Activated naive CD8-positive, alpha-beta T cell treated with anti-CD3 and anti-CD28 coated beads, Interleukin-2, amount 50 U/mL, for 24 hours (primary cell): Measurements from ENCODE around the gene HIP1R.
"Not testable (repeated sequence)": the region's sequence is repeated elsewhere in the genome, so short reads cannot be mapped to it uniquely, and the experiment has no call there.

Experiments
- ATAC-seq: fragments of 150-1000 bp; cut with Tn5 transposase; one replicate; pipeline ENCODE4 v1.10.0; 2021
- DNase-seq: peaks from one replicate; pipeline ENCODE4 v3.0.0; 2021
- H3K27ac Mint-ChIP-seq: one replicate; pipeline ENCODE4 v1.8.0; 2021; ENCODE audit warnings: mild to moderate bottlenecking, mixed read lengths
- H3K27me3 Mint-ChIP-seq: one replicate; pipeline ENCODE4 v1.8.0; 2021; ENCODE audit warnings: mixed read lengths
- H3K36me3 Mint-ChIP-seq: one replicate; pipeline ENCODE4 v1.8.0; 2021; ENCODE audit warnings: low read depth, mixed read lengths
- H3K4me1 Mint-ChIP-seq: one replicate; pipeline ENCODE4 v1.8.0; 2021; ENCODE audit warnings: mixed read lengths
- H3K4me3 Mint-ChIP-seq: one replicate; pipeline ENCODE4 v1.8.0; 2021; ENCODE audit warnings: mild to moderate bottlenecking, moderate library complexity, mixed read lengths
- H3K9me3 Mint-ChIP-seq: one replicate; pipeline ENCODE4 v1.8.0; 2021; ENCODE audit warnings: mixed read lengths

The HIP1R gene

GRCh38 chr12:122834921-122835749 is at the start of gene HIP1R:
Gene HIP1R (plus strand): TSS chr12:122835457. CDS start chr12:122835551, 94 bp downstream.
- Mint-ChIP-seq H3K27ac (peak within 1 kb of the TSS; percentile 91), H3K9me3 (no peaks in the 10 kb centered on the region), H3K4me3 (peak within 1 kb of the TSS; percentile 89), H3K27me3 (peaks cover 6% of the 10 kb centered on the region), H3K4me1 (peaks cover 45% of the 10 kb centered on the region), H3K36me3 (no peaks in the 10 kb centered on the region)
- ATAC-seq: peak; percentile 53
- DNase-seq: peak; percentile 72

DNA sequence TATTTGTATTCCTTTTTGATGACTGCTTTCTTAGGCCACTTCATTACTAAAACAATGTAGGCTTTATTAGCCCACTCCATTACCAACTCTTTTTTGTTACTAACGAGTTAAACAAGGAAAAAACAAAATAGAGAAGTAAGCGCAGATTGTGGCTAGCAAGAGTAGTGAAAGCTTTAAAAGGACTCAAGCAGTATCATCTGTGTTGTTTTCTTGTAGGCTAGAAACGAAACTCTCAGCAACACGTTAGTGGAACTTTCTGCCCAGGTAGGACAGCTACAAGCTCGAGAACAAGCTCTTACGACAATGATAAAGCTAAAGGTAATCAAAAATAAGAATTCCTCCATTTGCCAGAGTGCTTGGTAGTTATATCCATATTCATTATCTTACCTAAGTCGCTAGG is 49.8 kb upstream of the HIP1R start:
- ATAC-seq (no peak), DNase-seq (no peak)
- H3K27ac Mint-ChIP-seq: no peak overlapping the region
- no peaks in the 10 kb centered on the region for H3K4me1 Mint-ChIP-seq
- no peak overlapping the region for H3K4me3 Mint-ChIP-seq
- no peaks in the 10 kb centered on the region for H3K36me3 Mint-ChIP-seq
- no peaks in the 10 kb centered on the region for H3K27me3 Mint-ChIP-seq
- no peaks in the 10 kb centered on the region for H3K9me3 Mint-ChIP-seq

DNA sequence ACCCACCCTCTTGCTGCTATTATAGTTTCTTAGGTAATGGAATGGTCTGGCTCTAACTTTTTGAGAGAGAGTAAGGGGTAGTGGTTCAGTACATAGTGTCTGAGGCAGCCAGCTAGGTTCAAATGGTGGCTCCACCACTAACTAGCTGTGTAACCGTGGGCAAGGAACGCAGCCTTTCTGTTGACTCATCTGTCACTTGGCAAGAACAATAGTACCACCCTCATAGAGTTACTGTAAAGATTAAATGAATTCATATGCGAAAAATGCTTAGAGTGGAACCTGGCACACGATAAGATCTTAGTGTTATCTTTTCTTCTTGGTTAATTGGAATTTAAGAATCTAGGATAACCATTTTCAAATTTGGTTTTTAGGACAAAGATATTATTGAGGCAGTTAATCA is 46.9 kb upstream of the HIP1R start:
- Mint-ChIP-seq H3K4me1 (no peaks in the 10 kb centered on the region), H3K36me3 (no peaks in the 10 kb centered on the region), H3K27me3 (no peaks in the 10 kb centered on the region), H3K27ac (no peak overlapping the region), H3K4me3 (no peak overlapping the region), H3K9me3 (no peaks in the 10 kb centered on the region)
- DNase-seq: no peak
- no peak for ATAC-seq

GRCh38 chr12:122789637-122790036 is 45.6 kb upstream of the HIP1R start:
- DNase-seq: no peak
- Mint-ChIP-seq H3K27ac (no peak overlapping the region), H3K4me1 (no peaks in the 10 kb centered on the region), H3K9me3 (no peaks in the 10 kb centered on the region), H3K36me3 (no peaks in the 10 kb centered on the region), H3K27me3 (no peaks in the 10 kb centered on the region), H3K4me3 (no peak overlapping the region)
- no peak for ATAC-seq

- Mint-ChIP-seq H3K36me3 (no peaks in the 10 kb centered on the region), H3K27ac (no peak overlapping the region), H3K4me1 (no peaks in the 10 kb centered on the region), H3K4me3 (no peak overlapping the region), H3K9me3 (no peaks in the 10 kb centered on the region), H3K27me3 (no peaks in the 10 kb centered on the region)
- ATAC-seq (no peak), DNase-seq (no peak)
Measured at GRCh38 chr12:122790393-122791075, 44.7 kb upstream of the HIP1R start.

DNA sequence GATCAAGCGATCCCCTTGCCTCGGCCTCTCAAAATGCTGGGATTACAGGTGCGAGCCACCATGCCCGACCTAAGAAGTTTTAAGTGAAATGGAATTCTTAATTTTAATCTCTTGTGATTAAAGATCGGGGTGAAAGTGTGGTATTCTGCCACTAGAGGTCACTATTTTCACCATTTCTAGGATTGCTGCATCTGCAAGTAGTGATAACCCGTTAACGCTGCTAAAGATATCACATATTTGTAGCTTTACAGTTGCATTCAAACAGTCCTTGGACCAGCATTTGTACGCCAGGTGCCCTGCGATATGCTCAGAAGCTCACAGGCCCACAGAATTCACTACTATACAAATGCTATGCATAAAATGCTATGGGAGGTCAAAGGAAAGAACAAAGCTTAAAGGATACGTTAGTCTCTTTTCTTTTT is 41.6 kb upstream of the HIP1R start:
- no peaks in the 10 kb centered on the region for H3K9me3 Mint-ChIP-seq
- H3K4me3 Mint-ChIP-seq: no peak overlapping the region
- H3K4me1 Mint-ChIP-seq: no peaks in the 10 kb centered on the region
- ATAC-seq: no peak
- H3K36me3 Mint-ChIP-seq: no peaks in the 10 kb centered on the region
- DNase-seq: no peak
- H3K27ac Mint-ChIP-seq: no peak overlapping the region
- H3K27me3 Mint-ChIP-seq: no peaks in the 10 kb centered on the region

DNA sequence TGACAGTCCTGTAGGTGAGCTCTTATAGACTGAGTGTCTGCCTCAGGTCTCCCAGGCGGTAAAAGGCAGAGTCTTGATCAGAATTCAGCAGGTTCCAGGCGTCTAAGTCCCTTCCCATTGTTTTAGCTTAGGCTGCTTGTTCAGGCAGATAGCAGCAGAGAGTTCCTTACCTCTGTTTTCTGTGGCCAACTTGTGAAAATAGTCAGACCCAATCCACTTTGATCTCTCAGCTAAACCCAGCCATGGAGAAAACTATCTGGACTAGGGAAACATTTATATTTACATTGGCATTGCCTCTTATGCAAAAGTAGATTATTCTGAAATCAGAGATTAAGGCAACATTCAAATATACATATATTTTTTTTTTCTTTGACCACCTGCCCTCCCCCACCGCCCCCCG is 39.5 kb upstream of the HIP1R start:
- no peak for ATAC-seq
- Mint-ChIP-seq H3K4me1 (no peaks in the 10 kb centered on the region), H3K27ac (no peak overlapping the region)

DNA sequence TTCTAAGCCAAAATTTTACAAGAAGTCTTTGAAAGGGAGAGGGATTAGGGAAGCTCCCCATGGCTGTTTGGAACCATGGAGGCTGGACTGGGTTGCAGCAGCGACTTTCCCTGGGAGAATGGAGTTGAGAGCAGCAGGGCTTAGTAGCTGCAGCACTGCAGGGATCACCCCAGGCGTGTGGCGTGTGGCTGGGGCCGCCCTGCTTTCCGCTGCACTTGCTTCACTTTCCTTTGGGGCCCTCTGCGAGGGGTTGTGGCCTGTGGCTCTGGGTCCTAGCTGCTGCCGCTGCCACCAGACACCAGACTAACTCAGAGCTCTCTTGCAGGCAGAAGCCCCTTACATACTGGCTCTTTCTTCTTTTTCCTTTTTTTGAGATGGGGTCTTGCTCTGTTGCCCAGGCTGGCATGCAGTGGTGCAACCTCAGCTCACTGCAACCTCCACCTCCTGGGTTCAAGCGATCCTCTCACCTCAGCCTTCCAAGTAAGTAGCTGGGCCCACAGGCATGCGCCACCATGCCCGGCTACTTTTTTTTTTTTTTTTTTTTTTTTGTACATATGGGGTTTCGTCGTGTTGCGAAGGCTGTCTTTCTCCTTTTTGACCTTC is 35.5 kb upstream of the HIP1R start:
- no peaks in the 10 kb centered on the region for H3K27me3 Mint-ChIP-seq
- no peaks in the 10 kb centered on the region for H3K9me3 Mint-ChIP-seq
- ATAC-seq: peak; percentile 40
- no peak for DNase-seq
- H3K36me3 Mint-ChIP-seq: no peaks in the 10 kb centered on the region
- H3K4me1 Mint-ChIP-seq: no peaks in the 10 kb centered on the region
- no peak overlapping the region for H3K4me3 Mint-ChIP-seq
- no peak overlapping the region for H3K27ac Mint-ChIP-seq

More for the DNA sequence above, 39.5 kb upstream of the HIP1R start:
- H3K4me3 Mint-ChIP-seq: no peak overlapping the region
- no peaks in the 10 kb centered on the region for H3K9me3 Mint-ChIP-seq
- no peak for DNase-seq
- no peaks in the 10 kb centered on the region for H3K36me3 Mint-ChIP-seq
- no peaks in the 10 kb centered on the region for H3K27me3 Mint-ChIP-seq

- ATAC-seq (no peak), DNase-seq (no peak)
- Mint-ChIP-seq H3K27ac (no peak overlapping the region), H3K4me1 (peaks cover 4% of the 10 kb centered on the region), H3K9me3 (no peaks in the 10 kb centered on the region), H3K36me3 (no peaks in the 10 kb centered on the region), H3K27me3 (no peaks in the 10 kb centered on the region), H3K4me3 (no peak overlapping the region)
Measured at GRCh38 chr12:122803937-122804336, 31.3 kb upstream of the HIP1R start.

- ATAC-seq, DNase-seq, H3K36me3 Mint-ChIP-seq, H3K4me1 Mint-ChIP-seq, H3K27me3 Mint-ChIP-seq, H3K27ac Mint-ChIP-seq, H3K4me3 Mint-ChIP-seq, H3K9me3 Mint-ChIP-seq: not testable (repeated sequence)
Measured at GRCh38 chr12:122804957-122805356, 30.3 kb upstream of the HIP1R start.

DNA sequence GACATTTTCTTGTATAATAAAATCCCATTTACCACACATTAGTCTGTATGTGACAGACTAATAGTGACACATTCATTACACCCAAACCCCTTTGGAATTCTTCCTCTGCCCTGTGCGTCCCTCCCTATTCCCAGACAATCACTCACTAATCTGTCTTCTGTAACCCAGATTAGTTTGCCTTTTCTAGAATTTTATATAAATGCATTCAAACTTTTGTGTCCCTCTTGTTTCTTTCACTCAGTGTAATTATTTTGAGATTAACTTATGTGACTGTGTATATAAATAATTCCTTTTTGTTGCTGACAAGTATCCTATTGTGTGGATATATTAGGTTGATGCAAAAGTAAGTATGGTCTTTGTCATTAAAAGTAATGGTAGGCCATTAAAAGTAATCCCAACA is 27.6 kb upstream of the HIP1R start:
- H3K27me3 Mint-ChIP-seq: no peaks in the 10 kb centered on the region
- H3K9me3 Mint-ChIP-seq: no peaks in the 10 kb centered on the region
- H3K4me1 Mint-ChIP-seq: peaks cover 6% of the 10 kb centered on the region
- no peak overlapping the region for H3K4me3 Mint-ChIP-seq
- H3K27ac Mint-ChIP-seq: no peak overlapping the region
- no peak for ATAC-seq
- no peaks in the 10 kb centered on the region for H3K36me3 Mint-ChIP-seq
- DNase-seq: no peak

GRCh38 chr12:122811777-122812176 is 23.5 kb upstream of the HIP1R start:
- Mint-ChIP-seq H3K9me3 (no peaks in the 10 kb centered on the region), H3K27ac (no peak overlapping the region), H3K27me3 (no peaks in the 10 kb centered on the region), H3K4me3 (no peak overlapping the region), H3K4me1 (peaks cover 6% of the 10 kb centered on the region), H3K36me3 (no peaks in the 10 kb centered on the region)
- ATAC-seq (no peak), DNase-seq (no peak)

GRCh38 chr12:122813310-122813713 is 21.9 kb upstream of the HIP1R start:
- Mint-ChIP-seq H3K9me3 (no peaks in the 10 kb centered on the region), H3K27ac (peak overlapping the region; percentile 0), H3K4me3 (no peak overlapping the region), H3K4me1 (peaks cover 6% of the 10 kb centered on the region), H3K27me3 (no peaks in the 10 kb centered on the region), H3K36me3 (no peaks in the 10 kb centered on the region)
- ATAC-seq (peak; percentile 49), DNase-seq (no peak)

- H3K4me1 Mint-ChIP-seq: peaks cover 5% of the 10 kb centered on the region
- no peaks in the 10 kb centered on the region for H3K9me3 Mint-ChIP-seq
- H3K27ac Mint-ChIP-seq: no peak overlapping the region
Measured at GRCh38 chr12:122819209-122819785, 16.0 kb upstream of the HIP1R start.

DNA sequence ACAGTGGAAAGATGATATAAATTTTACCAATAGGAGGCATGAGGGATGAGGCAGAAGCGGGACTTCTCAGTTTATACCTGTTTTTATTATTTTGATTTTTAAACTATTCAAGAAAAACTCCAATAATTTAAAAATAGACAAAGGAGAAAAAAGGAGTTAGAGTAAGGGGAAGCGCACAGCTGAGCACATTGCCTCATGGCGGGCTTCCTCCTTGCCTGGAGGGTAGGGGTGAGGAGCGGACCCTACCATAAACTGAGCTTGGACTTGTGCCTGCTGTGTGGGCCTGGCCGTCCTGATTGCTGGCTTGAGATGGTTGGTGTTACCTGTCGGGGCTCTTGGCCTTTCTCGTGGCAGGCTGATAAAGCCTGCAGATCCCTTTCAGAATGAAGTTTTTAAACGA is 15.1 kb upstream of the HIP1R start:
- Mint-ChIP-seq H3K4me3 (no peak overlapping the region), H3K36me3 (no peaks in the 10 kb centered on the region), H3K27ac (no peak overlapping the region), H3K27me3 (no peaks in the 10 kb centered on the region), H3K9me3 (no peaks in the 10 kb centered on the region), H3K4me1 (peaks cover 5% of the 10 kb centered on the region)
- DNase-seq: no peak
- no peak for ATAC-seq

More at GRCh38 chr12:122819209-122819785, 16.0 kb upstream of the HIP1R start:
- H3K4me3 Mint-ChIP-seq: no peak overlapping the region
- ATAC-seq: no peak
- H3K36me3 Mint-ChIP-seq: no peaks in the 10 kb centered on the region
- H3K27me3 Mint-ChIP-seq: no peaks in the 10 kb centered on the region
- no peak for DNase-seq
